ENCODE measurements around the gene SPATA13. TPM values are rescaled to one million over a fixed set of nuclear protein-coding genes. Genes with fewer than 3 reads are reported as not detected.
"Not testable (repeated sequence)": the region's sequence is repeated elsewhere in the genome, so short reads cannot be mapped to it uniquely, and the experiment has no call there.

Gene SPATA13
- polyA plus RNA-seq, 1 experiment = 12.0 TPM

GRCh38 chr13:24196593-24197197, 36.2 kb downstream of the SPATA13 start:
- ChIA-PET POLR2A (interaction anchor here (0.6 kb wide), 1 partner anchor 16 kb away, joined by 3 read pairs; no protein-coding TSS in a partner anchor), CTCF (interaction anchor here (1.1 to 1.3 kb wide), 2 partner anchors 22 to 33 kb away, joined by 3 to 5 read pairs; no protein-coding TSS in a partner anchor)
- DNase-seq (ENCODE audit: low read depth, low spot score) = no peak
- Histone ChIP-seq H3K9me3 (ENCODE audit: control insufficient read depth, insufficient read depth, low read length) (no peaks in the 10 kb centered on the region), H3K4me3 (ENCODE audit: low read depth, low read length) (no peak overlapping the region), H3K27me3 (ENCODE audit: control insufficient read depth, insufficient read depth, low read length) (no peaks in the 10 kb centered on the region), H3K27ac (ENCODE audit: low read depth, low read length) (no peak overlapping the region)
- TF ChIP-seq CTCF (IDR thresholded peaks at IDR 0.05; ENCODE audit: low read depth, low read length) = no peak

GRCh38 chr13:24199016-24199415, 38.5 kb downstream of the SPATA13 start:
- POLR2A ChIA-PET = no interaction called here
- CTCF ChIA-PET = interaction anchor here (1.1 kb wide), 1 partner anchor 30 kb away, joined by 3 read pairs; no protein-coding TSS in a partner anchor

GRCh38 chr13:24202215-24202614, 41.7 kb downstream of the SPATA13 start:
- TF ChIP-seq CTCF (IDR thresholded peaks at IDR 0.05; ENCODE audit: low read depth, low read length) = no peak
- no peak for DNase-seq (ENCODE audit: low read depth, low spot score)
- ChIA-PET CTCF (interaction anchor here (0.6 kb wide), 2 partner anchors 27 to 99 kb away, joined by 3 to 4 read pairs; no protein-coding TSS in a partner anchor), POLR2A (interaction anchor here (0.6 kb wide), 1 partner anchor 124 kb away, joined by 3 read pairs; no protein-coding TSS in a partner anchor)
- no peak overlapping the region for H3K4me3 ChIP-seq (ENCODE audit: low read depth, low read length)
- no peaks in the 10 kb centered on the region for H3K27me3 ChIP-seq (ENCODE audit: control insufficient read depth, insufficient read depth, low read length)
- no peaks in the 10 kb centered on the region for H3K9me3 ChIP-seq (ENCODE audit: control insufficient read depth, insufficient read depth, low read length)
- H3K27ac ChIP-seq (ENCODE audit: low read depth, low read length) = no peak overlapping the region

More at GRCh38 chr13:24199016-24199415, 38.5 kb downstream of the SPATA13 start:
- Histone ChIP-seq H3K9me3 (ENCODE audit: control insufficient read depth, insufficient read depth, low read length) (no peaks in the 10 kb centered on the region), H3K4me3 (ENCODE audit: low read depth, low read length) (no peak overlapping the region), H3K27me3 (ENCODE audit: control insufficient read depth, insufficient read depth, low read length) (no peaks in the 10 kb centered on the region), H3K27ac (ENCODE audit: low read depth, low read length) (no peak overlapping the region)
- no peak for TF ChIP-seq CTCF (IDR thresholded peaks at IDR 0.05; ENCODE audit: low read depth, low read length)
- DNase-seq (ENCODE audit: low read depth, low spot score) = no peak

GRCh38 chr13:24203273-24203672, 42.8 kb downstream of the SPATA13 start:
- H3K4me3 ChIP-seq (ENCODE audit: low read depth, low read length) = no peak overlapping the region
- ChIA-PET POLR2A (interaction anchor here (1.6 kb wide), 1 partner anchor 68 kb away, joined by 3 read pairs; no protein-coding TSS in a partner anchor), CTCF (interaction anchor here (0.9 to 1.7 kb wide), 4 partner anchors 15 to 243 kb away, joined by 4 to 11 read pairs (median 6); no protein-coding TSS in a partner anchor)
- H3K27me3 ChIP-seq (ENCODE audit: control insufficient read depth, insufficient read depth, low read length) = no peaks in the 10 kb centered on the region
- H3K9me3 ChIP-seq (ENCODE audit: control insufficient read depth, insufficient read depth, low read length) = no peaks in the 10 kb centered on the region
- no peak for TF ChIP-seq CTCF (IDR thresholded peaks at IDR 0.05; ENCODE audit: low read depth, low read length)
- DNase-seq (ENCODE audit: low read depth, low spot score) = no peak
- H3K27ac ChIP-seq (ENCODE audit: low read depth, low read length) = no peak overlapping the region

GRCh38 chr13:24203811-24204210, 43.3 kb downstream of the SPATA13 start:
- no peak for TF ChIP-seq CTCF (IDR thresholded peaks at IDR 0.05; ENCODE audit: low read depth, low read length)
- ChIA-PET POLR2A (interaction anchor here (1.6 kb wide), 1 partner anchor 68 kb away, joined by 3 read pairs; no protein-coding TSS in a partner anchor), CTCF (interaction anchor here (0.8 to 1.7 kb wide), 5 partner anchors 15 to 243 kb away, joined by 4 to 11 read pairs (median 6); no protein-coding TSS in a partner anchor)
- H3K4me3 ChIP-seq (ENCODE audit: low read depth, low read length) = no peak overlapping the region
- H3K27me3 ChIP-seq (ENCODE audit: control insufficient read depth, insufficient read depth, low read length) = no peaks in the 10 kb centered on the region
- DNase-seq (ENCODE audit: low read depth, low spot score) = no peak
- no peak overlapping the region for H3K27ac ChIP-seq (ENCODE audit: low read depth, low read length)
- no peaks in the 10 kb centered on the region for H3K9me3 ChIP-seq (ENCODE audit: control insufficient read depth, insufficient read depth, low read length)

- H3K4me3 ChIP-seq (ENCODE audit: low read depth, low read length); DNase-seq (ENCODE audit: low read depth, low spot score); POLR2A ChIA-PET; H3K27me3 ChIP-seq (ENCODE audit: control insufficient read depth, insufficient read depth, low read length); H3K9me3 ChIP-seq (ENCODE audit: control insufficient read depth, insufficient read depth, low read length); H3K27ac ChIP-seq (ENCODE audit: low read depth, low read length): not testable (repeated sequence)
- CTCF ChIA-PET = interaction anchor here (1.0 to 1.7 kb wide), 2 partner anchors 23 to 185 kb away, joined by 3 to 9 read pairs; no protein-coding TSS in a partner anchor
These were observed 44.6 kb downstream of the SPATA13 start for GRCh38 chr13:24205076-24205475.

All from AG04450 (cell line).